ENCODE measurements around the gene CAMSAP2.

Gene CAMSAP2

GRCh38 chr1:200805719-200806118 lies 67.0 kb downstream of the CAMSAP2 start:
- Histone ChIP-seq H3K36me3 (ENCODE audit: control insufficient read depth in 2 of 2, insufficient read depth in 1 of 2, low read length in 2 of 2) (peaks cover 5 to 34% of the 10 kb centered on the region in 2 experiments; a peak in 2 of 3 replicates), H3K4me1 (ENCODE audit: control insufficient read depth, insufficient read depth, low read length) (no peaks in the 10 kb centered on the region), H3K4me3 (ENCODE audit: low read depth, low read length) (no peak overlapping the region), H3K9me3 (ENCODE audit: control insufficient read depth, insufficient read depth, low read depth, low read length) (no peaks in the 10 kb centered on the region), H3K27ac (ENCODE audit: extremely low read depth, low read depth, low read length) (no peak overlapping the region)
- ChIA-PET CTCF (interaction anchor here (0.6 to 2.0 kb wide), 3 partner anchors 150 to 274 kb away, joined by 3 to 16 read pairs (median 3); partner anchors contain the start of gene KIF14), POLR2A (interaction anchor here (0.6 kb wide), 1 partner anchor 63 kb away, joined by 3 read pairs; no protein-coding TSS in a partner anchor)
- no peak for TF ChIP-seq CTCF (tag by site-specific recombination; IDR thresholded peaks at IDR 0.05)
- TF ChIP-seq ZNF837 (tag by site-specific recombination; IDR thresholded peaks at IDR 0.05) = no peak
- TF ChIP-seq ZNF174 (tag by site-specific recombination; IDR thresholded peaks at IDR 0.05) = no peak
- no peak for TF ChIP-seq ZBTB17 (tag by site-specific recombination; IDR thresholded peaks at IDR 0.05)
- no peak for TF ChIP-seq ZNF670 (tag by site-specific recombination; IDR thresholded peaks at IDR 0.05; ENCODE audit: low read depth)
- no peak for TF ChIP-seq ZFP41 (tag by site-specific recombination; IDR thresholded peaks at IDR 0.05; ENCODE audit: borderline replicate concordance)
- TF ChIP-seq INSM2 (tag by site-specific recombination; IDR thresholded peaks at IDR 0.05) = no peak
- no peak for TF ChIP-seq ZNF449 (tag by site-specific recombination; IDR thresholded peaks at IDR 0.05)
- no peak for TF ChIP-seq ZNF133 (tag by site-specific recombination; IDR thresholded peaks at IDR 0.05)
- TF ChIP-seq ZSCAN23 (tag by site-specific recombination; IDR thresholded peaks at IDR 0.05) = no peak
- no peak for TF ChIP-seq ZNF768 (tag by site-specific recombination; IDR thresholded peaks at IDR 0.05)
- no peak for TF ChIP-seq ZNF704 (tag by site-specific recombination; IDR thresholded peaks at IDR 0.05)
- no peak for TF ChIP-seq ZNF501 (tag by site-specific recombination; IDR thresholded peaks at IDR 0.05)
- TF ChIP-seq ZNF354C (tag by site-specific recombination; IDR thresholded peaks at IDR 0.05; ENCODE audit: borderline replicate concordance, low read depth) = no peak
- no peak for TF ChIP-seq ZNF645 (tag by site-specific recombination; IDR thresholded peaks at IDR 0.05)
- no peak for TF ChIP-seq AEBP2 (tag by site-specific recombination; IDR thresholded peaks at IDR 0.05; ENCODE audit: borderline replicate concordance)
- no peak for TF ChIP-seq ZNF558 (tag by site-specific recombination; IDR thresholded peaks at IDR 0.05)
- no peak for TF ChIP-seq ZNF639 (tag by site-specific recombination; IDR thresholded peaks at IDR 0.05)
- no peak for TF ChIP-seq ZNF571 (tag by site-specific recombination; IDR thresholded peaks at IDR 0.05)
- no peak for TF ChIP-seq HOXA7 (CRISPR knock-in tag; IDR thresholded peaks at IDR 0.05; ENCODE audit: borderline replicate concordance)
